EL (cell line): ENCODE results near the gene PMS1.
A peak's percentile ranks its signal among the peaks of the same experiment; 100 is the strongest.
"Not testable (repeated sequence)": the region's sequence is repeated elsewhere in the genome, so short reads cannot be mapped to it uniquely, and the experiment has no call there.

Source experiments
- DNase-seq: peaks from one replicate; pipeline ENCODE4 v3.0.0-alpha.2; 2016

PMS1 gene

GRCh38 chr2:189866296-189866695, 82.0 kb downstream of the PMS1 start:
- no peak for DNase-seq

DNA sequence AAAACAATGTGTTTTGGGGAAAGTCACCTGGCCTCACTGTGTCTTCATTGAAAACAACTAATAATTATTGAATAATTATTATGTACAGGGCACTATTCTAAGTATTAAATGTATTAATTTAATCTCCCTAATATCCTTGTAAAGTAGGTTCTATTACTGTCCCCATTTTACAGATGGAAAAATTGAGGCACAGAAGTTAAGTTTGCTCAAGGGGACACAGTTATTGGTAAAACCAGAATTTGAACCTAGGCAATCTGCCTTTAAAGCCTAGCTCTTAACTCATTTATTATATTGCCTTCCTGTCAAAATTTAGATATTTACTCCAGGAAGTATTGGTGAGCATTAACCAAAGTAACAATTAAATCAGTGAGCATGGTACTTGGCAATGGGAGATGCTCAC, 84.6 kb downstream of the PMS1 start:
- no peak for DNase-seq

- DNase-seq: no peak
These were observed 86.3 kb downstream of the PMS1 start for GRCh38 chr2:189870381-189871085.

GRCh38 chr2:189873696-189874095, 89.4 kb downstream of the PMS1 start:
- no peak for DNase-seq

GRCh38 chr2:189874586-189875320, 90.5 kb downstream of the PMS1 start:
- peak; percentile 10 for DNase-seq

DNA sequence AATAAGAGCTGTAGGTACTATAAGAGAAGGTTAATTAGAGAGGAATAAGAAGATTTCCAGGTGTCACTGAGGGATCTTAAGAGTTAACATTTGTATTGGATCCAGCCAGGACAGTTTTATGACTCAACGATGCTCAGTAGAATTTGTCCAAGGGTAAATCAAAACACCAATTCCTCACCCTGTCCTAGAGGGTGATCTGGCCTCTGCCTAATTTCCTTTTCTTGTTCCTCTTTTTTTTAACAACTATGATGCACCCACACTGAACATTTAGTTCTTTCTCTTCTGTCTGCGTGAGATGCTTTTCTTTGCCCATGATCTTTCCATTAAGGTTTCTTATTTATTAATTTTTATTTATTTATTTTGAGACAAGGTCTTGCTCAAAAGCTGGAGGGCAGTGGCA, 92.0 kb downstream of the PMS1 start:
- DNase-seq: no peak

- no peak for DNase-seq
These were observed 95.4 kb downstream of the PMS1 start for GRCh38 chr2:189879716-189880081.

DNA sequence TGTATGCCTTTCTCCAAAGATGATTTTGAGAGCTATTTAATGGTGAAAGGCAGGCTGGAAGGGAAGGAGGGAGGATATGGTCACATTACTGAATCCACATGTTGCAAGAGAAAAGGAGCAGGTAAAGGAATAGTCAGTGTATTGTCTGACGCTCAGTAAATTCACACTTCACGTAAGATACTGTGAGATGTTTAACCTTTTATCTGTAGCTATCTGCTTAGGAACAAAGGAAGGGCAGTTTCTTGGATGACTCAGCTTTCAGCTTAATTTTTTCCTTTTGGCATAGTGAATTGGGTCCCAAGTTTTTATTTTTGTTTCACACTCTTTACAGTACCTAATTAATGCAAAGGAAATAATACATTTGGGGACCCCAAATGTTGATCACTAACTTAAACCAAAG, 96.2 kb downstream of the PMS1 start:
- DNase-seq: no peak

- DNase-seq: no peak
These were observed 96.7 kb downstream of the PMS1 start for GRCh38 chr2:189880832-189881492.

GRCh38 chr2:189885368-189885767, 101.1 kb downstream of the PMS1 start:
- no peak for DNase-seq

DNA sequence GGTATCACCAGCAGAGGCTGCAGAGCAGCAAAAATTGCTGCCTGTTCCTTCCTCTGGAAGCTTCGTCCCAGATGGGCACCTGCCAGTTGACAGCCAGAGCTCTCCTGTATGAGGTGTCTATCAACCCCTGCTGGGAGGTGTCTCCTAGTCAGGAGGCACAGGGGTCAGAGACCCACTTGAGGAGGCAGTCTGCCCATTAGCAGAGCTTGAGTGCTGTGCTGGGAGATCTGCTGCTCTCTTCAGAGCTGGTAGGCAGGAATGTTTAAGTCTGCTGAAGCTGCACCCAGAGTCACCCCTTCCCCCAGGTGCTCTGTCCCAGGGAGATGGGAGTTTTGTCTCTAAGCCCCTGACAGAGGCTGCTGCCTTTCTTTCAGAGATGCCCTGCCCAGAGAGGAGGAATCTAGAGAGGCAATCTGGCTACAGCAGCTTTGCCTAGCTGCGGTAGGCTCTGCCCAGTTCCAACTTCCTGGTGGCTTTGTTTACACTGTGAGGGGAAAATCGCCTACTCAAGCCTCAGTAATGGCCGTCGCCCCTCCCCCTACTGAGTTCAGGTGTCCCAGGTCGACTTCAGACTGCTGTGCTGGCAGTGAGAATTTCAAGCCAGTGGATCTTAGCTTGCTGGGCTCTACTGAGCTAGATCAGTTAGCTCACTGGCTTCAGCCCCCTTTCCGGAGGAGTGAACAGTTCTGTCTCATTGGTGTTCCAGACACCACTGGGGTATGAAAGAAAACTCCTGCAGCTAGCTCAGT, 108.5 kb downstream of the PMS1 start:
- DNase-seq: not testable (repeated sequence)

DNA sequence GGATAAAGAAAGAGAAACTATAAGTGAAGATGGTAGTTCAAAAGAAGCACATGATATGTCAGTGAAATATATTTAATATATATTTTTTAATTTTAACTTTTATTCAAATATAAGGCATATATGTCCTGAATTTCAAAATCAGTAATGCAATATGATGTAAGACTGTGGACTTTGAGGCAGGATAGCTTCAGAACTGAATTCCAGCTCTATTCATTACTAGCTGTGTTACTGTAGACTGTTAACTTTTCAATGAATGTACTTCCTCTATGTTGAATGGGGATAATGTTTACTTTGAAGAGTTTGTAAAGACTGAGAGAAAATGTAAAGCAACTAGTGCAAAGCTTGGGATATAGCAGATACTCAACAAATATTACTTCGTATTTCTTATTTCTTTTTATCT, 112.6 kb downstream of the PMS1 start:
- no peak for DNase-seq

DNA sequence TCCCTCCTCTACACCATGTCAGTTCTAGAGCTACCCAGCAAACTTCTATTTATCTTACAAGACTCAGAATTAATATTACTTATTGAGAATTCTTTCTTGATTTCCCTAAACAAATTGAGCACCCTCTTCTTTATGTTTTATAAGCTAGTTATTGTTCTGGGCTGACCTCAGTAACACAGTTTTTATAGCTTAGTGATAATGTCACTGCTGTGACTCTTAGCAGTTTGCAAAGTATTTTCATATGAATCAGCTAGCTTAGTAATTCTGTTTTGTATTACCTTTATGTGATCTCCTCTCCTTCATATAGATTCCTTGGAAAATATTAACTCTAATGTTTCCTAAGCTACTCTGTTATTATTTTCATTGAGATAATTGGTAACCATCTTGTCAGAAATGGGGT, 114.9 kb downstream of the PMS1 start:
- peak; percentile 13 for DNase-seq

GRCh38 chr2:189900726-189901125, 116.5 kb downstream of the PMS1 start:
- DNase-seq: no peak

GRCh38 chr2:189901664-189902063, 117.4 kb downstream of the PMS1 start:
- no peak for DNase-seq

- no peak for DNase-seq
These were observed 129.6 kb downstream of the PMS1 start for GRCh38 chr2:189913821-189914220.

DNA sequence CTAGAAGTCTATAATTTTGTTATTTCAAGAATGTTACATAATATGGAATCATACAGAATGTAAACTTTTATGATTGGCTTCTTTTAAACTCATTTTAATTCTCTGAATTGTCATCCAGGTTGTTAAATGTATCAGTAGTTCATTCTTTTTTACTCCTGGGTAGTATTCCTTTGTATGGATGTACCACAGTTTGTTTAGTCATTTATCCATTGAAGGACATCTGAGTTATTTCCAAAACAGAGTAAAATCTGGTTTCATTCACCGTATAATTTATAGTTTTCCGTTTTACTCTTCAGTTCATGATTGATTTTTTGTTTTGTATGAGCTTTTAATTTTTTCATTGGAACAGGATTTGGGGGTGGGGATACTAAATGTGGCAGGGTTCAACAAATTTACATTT, 132.4 kb downstream of the PMS1 start:
- no peak for DNase-seq
